ENCODE data around the gene RAPGEFL1. TPM values are rescaled to one million over a fixed set of nuclear protein-coding genes. Genes with fewer than 3 reads are reported as not detected.
"Not testable (repeated sequence)": the region's sequence is repeated elsewhere in the genome, so short reads cannot be mapped to it uniquely, and the experiment has no call there.

RAPGEFL1 gene
- polyA plus RNA-seq, 2 donors: 109 to 282 TPM

DNA sequence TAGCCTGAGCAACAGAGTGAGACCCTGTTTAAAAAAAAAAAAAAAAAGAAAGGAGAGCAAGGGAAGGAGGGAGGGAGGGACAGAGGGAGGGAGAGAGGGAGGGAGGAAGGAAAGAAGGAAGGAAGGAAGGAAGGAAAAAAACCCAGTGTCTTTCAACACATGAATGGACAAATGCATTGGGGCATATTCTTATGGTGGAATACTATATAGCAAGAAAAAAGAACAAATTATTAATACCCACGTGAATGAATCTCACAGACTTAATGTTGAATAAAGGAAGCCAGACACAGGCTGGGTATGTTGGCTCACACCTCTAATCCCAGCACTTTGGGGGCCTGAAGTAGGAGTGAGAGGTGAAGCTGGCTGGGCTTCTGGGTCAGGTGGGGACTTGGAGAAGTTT lies 20.3 kb downstream of the RAPGEFL1 start:
- Histone ChIP-seq H3K27me3 (ENCODE audit: control insufficient read depth in 1 of 2, insufficient read depth in 2 of 2, low read length in 2 of 2) (no peaks in the 10 kb centered on the region), H3K4me1 (ENCODE audit: control insufficient read depth in 2 of 2, insufficient read depth in 2 of 2, low read length in 1 of 2) (no peaks in the 10 kb centered on the region), H3K36me3 (ENCODE audit: control insufficient read depth in 2 of 2, insufficient read depth in 2 of 2, low read length in 1 of 2) (peaks cover 0 to 12% of the 10 kb centered on the region in 2 donors), H3K4me3 (ENCODE audit: low read depth in 1 of 2, low read length in 2 of 2) (no peak overlapping the region), H3K27ac (ENCODE audit: low read depth in 2 of 2, low read length in 1 of 2) (no peak overlapping the region), H3K9me3 (ENCODE audit: control insufficient read depth in 2 of 2, insufficient read depth in 1 of 2, low read depth in 1 of 2, low read length in 1 of 2) (no peaks in the 10 kb centered on the region)
- 72 to 82% methylated on average over 1 of the region's 1 CpG for WGBS, 2 donors

DNA sequence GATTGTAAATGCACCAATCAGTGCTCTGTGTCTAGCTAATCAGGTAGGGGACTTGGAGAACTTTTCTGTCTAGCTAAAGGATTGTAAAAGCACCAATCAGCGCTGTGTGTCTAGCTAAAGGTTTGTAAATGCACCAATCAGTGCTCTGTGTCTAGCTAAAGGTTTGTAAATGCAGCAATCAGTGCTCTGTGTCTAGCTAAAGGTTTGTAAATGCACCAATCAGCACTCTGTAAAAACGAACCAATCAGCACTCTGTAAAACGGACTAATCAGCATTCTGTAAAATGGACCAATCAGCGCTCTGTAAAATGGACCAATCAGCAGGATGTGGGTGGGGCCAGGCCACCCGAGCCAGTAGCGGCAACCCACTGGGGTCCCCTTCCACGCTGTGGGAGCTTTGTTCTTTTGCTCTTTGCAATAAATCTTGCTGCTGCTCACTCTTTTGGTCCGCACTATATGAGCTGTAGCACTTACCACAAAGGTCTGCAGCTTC lies 20.7 kb downstream of the RAPGEFL1 start:
- not testable (repeated sequence) for H3K27ac ChIP-seq (ENCODE audit: low read depth in 2 of 2, low read length in 1 of 2); H3K9me3 ChIP-seq (ENCODE audit: control insufficient read depth in 2 of 2, insufficient read depth in 1 of 2, low read depth in 1 of 2, low read length in 1 of 2); H3K36me3 ChIP-seq (ENCODE audit: control insufficient read depth in 2 of 2, insufficient read depth in 2 of 2, low read length in 1 of 2); H3K27me3 ChIP-seq (ENCODE audit: control insufficient read depth in 1 of 2, insufficient read depth in 2 of 2, low read length in 2 of 2); H3K4me3 ChIP-seq (ENCODE audit: low read depth in 1 of 2, low read length in 2 of 2); H3K4me1 ChIP-seq (ENCODE audit: control insufficient read depth in 2 of 2, insufficient read depth in 2 of 2, low read length in 1 of 2)
- WGBS, 2 donors: 70 to 74% methylated on average over 8 of the region's 8 CpGs

DNA sequence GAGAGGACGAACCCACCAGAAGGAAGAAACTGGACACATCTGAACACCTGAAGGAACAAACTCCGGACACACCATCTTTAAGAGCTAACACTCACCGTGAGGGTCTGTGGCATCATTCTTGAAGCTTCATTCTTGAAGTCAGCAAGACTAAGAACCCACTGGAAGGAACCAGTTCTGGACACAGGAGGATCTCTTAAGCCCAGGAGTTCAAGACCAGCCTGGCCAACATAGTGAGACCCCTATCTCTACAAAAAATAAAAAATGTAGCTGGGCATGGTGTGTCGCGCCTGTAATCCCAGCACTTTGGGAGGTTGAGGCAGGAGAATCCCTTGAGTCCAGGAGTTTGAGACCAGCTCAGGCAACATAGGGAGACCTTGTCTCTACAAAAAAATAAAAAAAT lies 21.3 kb downstream of the RAPGEFL1 start:
- Histone ChIP-seq H3K4me3 (ENCODE audit: low read depth in 1 of 2, low read length in 2 of 2) (no peak overlapping the region), H3K4me1 (ENCODE audit: control insufficient read depth in 2 of 2, insufficient read depth in 2 of 2, low read length in 1 of 2) (no peaks in the 10 kb centered on the region), H3K27ac (ENCODE audit: low read depth in 2 of 2, low read length in 1 of 2) (no peak overlapping the region), H3K36me3 (ENCODE audit: control insufficient read depth in 2 of 2, insufficient read depth in 2 of 2, low read length in 1 of 2) (peaks cover 0 to 2% of the 10 kb centered on the region in 2 donors), H3K27me3 (ENCODE audit: control insufficient read depth in 1 of 2, insufficient read depth in 2 of 2, low read length in 2 of 2) (no peaks in the 10 kb centered on the region), H3K9me3 (ENCODE audit: control insufficient read depth in 2 of 2, insufficient read depth in 1 of 2, low read depth in 1 of 2, low read length in 1 of 2) (no peaks in the 10 kb centered on the region)
- WGBS, 2 donors: 91 to 92% methylated on average over 5 of the region's 5 CpGs

DNA sequence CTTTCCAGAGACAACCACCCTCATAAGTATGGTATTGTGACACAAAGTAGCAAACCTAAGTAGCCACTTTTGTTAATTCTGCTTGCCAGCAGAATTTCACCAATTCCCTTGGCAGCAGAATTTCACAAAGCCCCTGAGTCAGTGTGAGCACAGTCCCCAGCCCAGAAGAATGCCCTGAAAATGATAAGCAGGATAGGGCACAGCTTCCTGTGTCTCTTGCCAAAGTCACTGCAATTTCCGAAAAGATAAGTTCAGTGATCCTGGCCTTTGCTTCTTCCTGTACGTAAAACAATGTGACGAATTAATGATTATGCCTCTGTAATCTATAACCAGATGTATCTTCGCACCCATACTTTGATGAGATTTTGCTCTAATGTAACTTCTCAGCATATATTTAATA lies 25.9 kb downstream of the RAPGEFL1 start:
- Histone ChIP-seq H3K36me3 (ENCODE audit: control insufficient read depth in 2 of 2, insufficient read depth in 2 of 2, low read length in 1 of 2) (no peaks in the 10 kb centered on the region), H3K27me3 (ENCODE audit: control insufficient read depth in 1 of 2, insufficient read depth in 2 of 2, low read length in 2 of 2) (no peaks in the 10 kb centered on the region), H3K9me3 (ENCODE audit: control insufficient read depth in 2 of 2, insufficient read depth in 1 of 2, low read depth in 1 of 2, low read length in 1 of 2) (no peaks in the 10 kb centered on the region), H3K4me1 (ENCODE audit: control insufficient read depth in 2 of 2, insufficient read depth in 2 of 2, low read length in 1 of 2) (no peaks in the 10 kb centered on the region), H3K4me3 (ENCODE audit: low read depth in 1 of 2, low read length in 2 of 2) (no peak overlapping the region), H3K27ac (ENCODE audit: low read depth in 2 of 2, low read length in 1 of 2) (no peak overlapping the region)
- WGBS, 2 donors: 75 to 76% methylated on average over 4 of the region's 4 CpGs

DNA sequence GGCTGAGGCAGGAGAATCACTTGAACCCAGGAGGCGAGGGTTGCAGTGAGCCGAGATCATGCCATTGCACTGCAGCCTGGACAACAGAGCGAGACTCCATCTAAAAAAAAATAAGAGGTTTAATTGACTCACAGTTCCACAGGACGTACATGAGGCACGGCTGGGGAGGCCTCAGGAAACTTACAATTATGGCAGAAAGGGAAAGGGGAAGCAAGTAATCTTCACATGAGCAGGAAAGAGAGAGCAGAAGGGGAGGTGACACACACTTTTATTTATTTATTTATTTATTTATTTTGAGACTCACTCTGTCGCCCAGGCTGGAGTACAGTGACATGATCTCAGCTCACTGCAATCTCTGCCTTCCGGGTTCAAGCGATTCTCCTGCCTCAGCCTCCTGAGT lies 28.9 kb downstream of the RAPGEFL1 start:
- H3K36me3 ChIP-seq (ENCODE audit: control insufficient read depth in 2 of 2, insufficient read depth in 2 of 2, low read length in 1 of 2); H3K4me3 ChIP-seq (ENCODE audit: low read depth in 1 of 2, low read length in 2 of 2); H3K9me3 ChIP-seq (ENCODE audit: control insufficient read depth in 2 of 2, insufficient read depth in 1 of 2, low read depth in 1 of 2, low read length in 1 of 2); H3K27ac ChIP-seq (ENCODE audit: low read depth in 2 of 2, low read length in 1 of 2); H3K27me3 ChIP-seq (ENCODE audit: control insufficient read depth in 1 of 2, insufficient read depth in 2 of 2, low read length in 2 of 2); H3K4me1 ChIP-seq (ENCODE audit: control insufficient read depth in 2 of 2, insufficient read depth in 2 of 2, low read length in 1 of 2): not testable (repeated sequence)
- 85 to 89% methylated on average over 8 of the region's 8 CpGs for WGBS, 2 donors

DNA sequence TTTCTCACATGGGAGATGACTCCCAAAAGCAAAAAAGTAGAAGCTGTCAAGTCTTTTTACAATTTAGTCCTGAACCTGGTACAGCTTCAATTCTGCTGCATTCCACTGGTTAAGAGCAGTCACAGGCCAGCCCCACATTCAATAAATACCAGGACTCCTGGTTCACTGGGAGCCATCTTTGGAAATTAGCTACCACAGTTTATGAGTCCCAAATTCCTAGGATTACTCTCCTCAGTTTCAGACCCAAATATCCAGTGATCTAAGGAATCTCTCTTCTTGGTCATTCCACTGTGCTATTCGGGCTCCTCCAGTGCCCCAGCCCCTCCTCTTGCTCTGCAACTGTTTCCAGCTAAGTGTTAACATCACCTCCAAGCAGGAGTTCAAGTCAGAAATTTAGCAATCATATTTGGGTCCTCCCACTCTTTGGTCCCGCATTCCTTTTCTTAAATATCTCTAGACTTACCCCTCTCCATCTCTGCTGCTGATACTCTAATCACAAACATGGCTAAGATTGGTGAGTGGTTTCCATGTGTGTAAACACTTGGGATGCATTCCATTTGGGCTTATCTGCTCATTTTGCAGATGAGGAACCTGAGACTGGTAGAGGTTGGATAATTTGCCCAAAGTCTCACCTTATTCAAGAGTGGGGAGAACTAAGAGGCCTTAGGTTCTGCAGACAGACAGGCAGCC lies 32.3 kb downstream of the RAPGEFL1 start:
- no peaks in the 10 kb centered on the region for H3K4me1 ChIP-seq (ENCODE audit: control insufficient read depth in 2 of 2, insufficient read depth in 2 of 2, low read length in 1 of 2)
- no peak overlapping the region for H3K27ac ChIP-seq (ENCODE audit: low read depth in 2 of 2, low read length in 1 of 2)
- H3K27me3 ChIP-seq (ENCODE audit: control insufficient read depth in 1 of 2, insufficient read depth in 2 of 2, low read length in 2 of 2): no peaks in the 10 kb centered on the region
- WGBS, 2 donors: 69 to 85% methylated on average over 2 of the region's 2 CpGs
- H3K36me3 ChIP-seq (ENCODE audit: control insufficient read depth in 2 of 2, insufficient read depth in 2 of 2, low read length in 1 of 2): no peaks in the 10 kb centered on the region
- H3K4me3 ChIP-seq (ENCODE audit: low read depth in 1 of 2, low read length in 2 of 2): no peak overlapping the region
- H3K9me3 ChIP-seq (ENCODE audit: control insufficient read depth in 2 of 2, insufficient read depth in 1 of 2, low read depth in 1 of 2, low read length in 1 of 2): no peaks in the 10 kb centered on the region

DNA sequence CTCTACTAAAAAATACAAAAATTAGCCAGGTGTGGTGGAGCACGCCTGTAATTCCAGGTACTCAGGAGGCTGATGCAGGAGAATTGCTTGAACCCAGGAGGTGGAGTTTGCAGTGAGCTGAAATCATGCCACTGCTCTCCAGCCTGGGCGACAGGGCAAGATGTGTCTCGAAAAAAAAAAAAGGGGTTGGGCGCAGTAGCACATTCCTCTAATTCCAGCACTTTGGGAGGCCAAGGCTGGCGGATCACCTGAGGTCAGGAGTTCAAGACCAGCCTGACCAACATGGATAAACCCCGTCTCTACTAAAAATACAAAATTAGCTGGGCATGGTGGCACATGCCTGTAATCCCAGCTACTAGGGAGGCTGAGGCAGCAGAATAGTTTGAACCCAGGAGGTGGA lies 36.6 kb downstream of the RAPGEFL1 start:
- H3K36me3 ChIP-seq (ENCODE audit: control insufficient read depth in 2 of 2, insufficient read depth in 2 of 2, low read length in 1 of 2); H3K4me3 ChIP-seq (ENCODE audit: low read depth in 1 of 2, low read length in 2 of 2); H3K27me3 ChIP-seq (ENCODE audit: control insufficient read depth in 1 of 2, insufficient read depth in 2 of 2, low read length in 2 of 2); H3K4me1 ChIP-seq (ENCODE audit: control insufficient read depth in 2 of 2, insufficient read depth in 2 of 2, low read length in 1 of 2); H3K9me3 ChIP-seq (ENCODE audit: control insufficient read depth in 2 of 2, insufficient read depth in 1 of 2, low read depth in 1 of 2, low read length in 1 of 2); H3K27ac ChIP-seq (ENCODE audit: low read depth in 2 of 2, low read length in 1 of 2): not testable (repeated sequence)
- 76 to 78% methylated on average over 6 of the region's 6 CpGs for WGBS, 2 donors

DNA sequence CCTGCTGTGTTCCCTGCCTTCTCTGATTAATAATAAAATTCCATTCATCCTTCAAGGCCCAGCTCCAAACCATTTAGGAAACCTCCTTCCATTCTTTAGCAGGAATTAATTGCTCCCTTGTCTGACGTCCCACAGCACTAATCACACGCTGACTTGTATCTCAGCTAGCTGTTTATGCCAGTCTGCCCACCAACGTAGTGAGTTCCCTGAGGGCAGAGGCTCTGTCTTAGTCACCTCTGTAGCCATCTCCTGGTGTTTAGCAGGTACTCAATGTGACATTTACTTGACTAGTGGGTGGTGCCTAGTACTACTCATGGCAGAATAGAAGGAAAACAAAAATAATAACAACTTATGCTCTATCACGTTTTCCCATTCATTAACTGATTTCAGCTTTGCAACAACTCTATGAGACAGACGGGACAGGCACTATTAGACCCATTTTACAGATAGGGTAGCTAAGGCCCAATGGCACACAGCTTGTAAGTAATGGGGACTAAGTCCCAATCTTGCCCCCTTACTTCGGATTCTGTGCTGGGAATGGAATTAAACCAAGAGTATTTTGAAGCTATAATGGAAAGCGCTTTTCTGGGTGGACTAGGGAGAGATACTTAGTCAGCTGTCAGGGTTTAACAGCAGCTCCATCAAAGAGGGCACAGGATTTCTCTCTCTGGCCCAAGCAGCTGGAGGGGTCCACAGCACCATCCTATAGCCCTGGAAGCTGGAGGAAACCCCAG lies 40.9 kb downstream of the RAPGEFL1 start:
- WGBS, 2 donors: 75 to 78% methylated on average over 7 of the region's 7 CpGs
- no peaks in the 10 kb centered on the region for H3K9me3 ChIP-seq (ENCODE audit: control insufficient read depth in 2 of 2, insufficient read depth in 1 of 2, low read depth in 1 of 2, low read length in 1 of 2)
- H3K4me3 ChIP-seq (ENCODE audit: low read depth in 1 of 2, low read length in 2 of 2): peak overlapping the region; percentile 16 to 94
- no peaks in the 10 kb centered on the region for H3K36me3 ChIP-seq (ENCODE audit: control insufficient read depth in 2 of 2, insufficient read depth in 2 of 2, low read length in 1 of 2)
- peak overlapping the region in 1 of 2 donors; percentile 84 for H3K27ac ChIP-seq (ENCODE audit: low read depth in 2 of 2, low read length in 1 of 2)
- H3K27me3 ChIP-seq (ENCODE audit: control insufficient read depth in 1 of 2, insufficient read depth in 2 of 2, low read length in 2 of 2): no peaks in the 10 kb centered on the region
- peaks cover 0 to 4% of the 10 kb centered on the region in 2 donors for H3K4me1 ChIP-seq (ENCODE audit: control insufficient read depth in 2 of 2, insufficient read depth in 2 of 2, low read length in 1 of 2)

DNA sequence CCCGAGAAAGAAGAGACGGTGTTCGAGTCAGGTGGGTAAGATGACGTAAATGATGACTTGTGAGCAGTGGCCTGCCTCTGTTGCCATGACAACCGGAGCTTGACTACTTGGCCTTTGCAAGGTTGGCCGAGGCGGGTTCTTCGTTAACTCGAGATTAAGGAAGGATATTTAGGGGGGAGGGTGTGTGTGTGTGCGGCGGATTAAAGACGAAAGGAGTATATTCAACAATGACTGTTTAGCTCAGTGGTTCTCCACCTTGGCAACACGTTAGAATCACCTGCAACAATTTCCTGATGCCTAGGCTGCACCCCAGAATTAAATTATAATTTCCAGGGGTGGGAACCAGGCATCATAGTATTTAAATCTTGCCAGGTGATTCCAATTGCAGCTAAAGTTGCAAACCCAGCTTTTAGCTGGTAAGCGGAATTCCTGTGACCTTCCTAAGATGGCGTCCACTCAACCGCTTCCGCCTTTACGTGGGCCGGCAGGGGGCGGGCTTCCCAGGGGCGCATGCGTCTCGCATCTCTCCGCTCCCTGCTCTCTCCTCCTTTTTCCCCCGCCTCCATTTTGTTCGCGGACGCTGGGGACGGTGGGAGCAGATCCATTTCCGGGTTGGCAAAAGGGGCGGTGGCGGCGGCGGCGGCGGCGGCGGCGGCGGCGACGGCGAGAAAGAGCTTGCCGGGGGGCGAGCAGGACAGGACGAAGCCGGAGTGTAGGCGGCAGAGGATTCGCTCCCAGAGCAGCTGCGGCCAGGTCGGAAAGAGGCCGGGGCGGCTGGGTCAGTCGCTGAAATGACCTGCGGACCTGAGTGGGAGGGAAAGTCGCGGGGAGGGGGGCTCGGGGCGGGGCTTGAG lies 41.7 kb downstream of the RAPGEFL1 start, which contains the start of gene WIPF2:
WIPF2 (plus strand) TSS at position 565 of the 854 bp plus-strand sequence. CDS start 37,156 bp downstream, outside the sequence.
- no peaks in the 10 kb centered on the region for H3K36me3 ChIP-seq (ENCODE audit: control insufficient read depth in 2 of 2, insufficient read depth in 2 of 2, low read length in 1 of 2)
- 2% methylated on average over 57 to 59 of the region's 59 CpGs for WGBS, 2 donors
- peaks cover 0 to 4% of the 10 kb centered on the region in 2 donors for H3K4me1 ChIP-seq (ENCODE audit: control insufficient read depth in 2 of 2, insufficient read depth in 2 of 2, low read length in 1 of 2)
- peak within 1 kb of the TSS; percentile 95 to 98 for H3K27ac ChIP-seq (ENCODE audit: low read depth in 2 of 2, low read length in 1 of 2)
- peak within 1 kb of the TSS; percentile 74 to 94 for H3K4me3 ChIP-seq (ENCODE audit: low read depth in 1 of 2, low read length in 2 of 2)
- no peaks in the 10 kb centered on the region for H3K9me3 ChIP-seq (ENCODE audit: control insufficient read depth in 2 of 2, insufficient read depth in 1 of 2, low read depth in 1 of 2, low read length in 1 of 2)
- H3K27me3 ChIP-seq (ENCODE audit: control insufficient read depth in 1 of 2, insufficient read depth in 2 of 2, low read length in 2 of 2): no peaks in the 10 kb centered on the region

Measured in esophagus (tissue), 2 donors.